GM12891 (cell line): ENCODE data around the gene TOR1B.

Experiments
- PAX5 ChIP-seq: IDR thresholded peaks from 2 replicates; pipeline ENCODE4 v1.6.1; 2011; ENCODE audit warnings: low read length, moderate library complexity, mild to moderate bottlenecking; ENCODE audit not compliant: insufficient read depth, severe bottlenecking
- POLR2A ChIP-seq: IDR thresholded peaks from 2 replicates; pipeline ENCODE4 v1.6.1; 2011; ENCODE audit warnings: low read depth, low read length, control low read depth
- POLR2AphosphoS5 ChIP-seq: IDR thresholded peaks from 2 replicates; pipeline ENCODE4 v1.6.1; 2011; ENCODE audit warnings: low read depth, low read length, control low read depth
- POU2F2 ChIP-seq: IDR thresholded peaks from 2 replicates; pipeline ENCODE4 v1.6.1; 2011; ENCODE audit warnings: low read depth, mild to moderate bottlenecking, control low read depth, low read length, moderate library complexity
- SPI1 ChIP-seq: IDR thresholded peaks from 2 replicates; pipeline ENCODE4 v1.6.1; 2011; ENCODE audit warnings: low read depth, low read length, control low read depth
- TAF1 ChIP-seq: IDR thresholded peaks from 2 replicates; pipeline ENCODE4 v1.6.1; 2011; ENCODE audit warnings: low read depth, low read length, control low read depth

DNA sequence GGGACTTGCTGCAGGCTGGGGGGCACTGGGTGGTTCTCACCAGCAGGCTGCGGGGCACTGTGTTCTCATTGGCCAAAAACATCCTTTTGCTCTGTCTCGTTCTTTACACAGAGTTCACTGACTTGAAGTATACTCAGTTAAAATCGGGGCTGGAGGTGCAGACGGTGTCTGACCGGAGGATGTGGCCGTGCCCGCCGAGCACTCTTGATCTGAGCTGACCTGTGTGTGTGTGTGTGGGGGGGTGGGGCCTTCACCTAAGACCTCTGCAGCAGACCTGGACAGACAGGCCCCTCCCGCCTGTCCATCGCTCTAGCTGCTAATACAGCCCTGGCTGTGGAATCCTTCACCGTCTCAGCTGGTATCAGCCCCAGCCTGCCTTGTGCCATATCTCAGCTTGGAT lies 7.1 kb downstream of the TOR1B start:
- TF ChIP-seq POLR2AphosphoS5 (no peak), TAF1 (no peak), POLR2A (no peak), POU2F2 (no peak), PAX5 (no peak), SPI1 (no peak)
